Nephron (organoid): ENCODE measurements around the gene LMX1B.

Experiments
- H3K27ac Mint-ChIP-seq, 3 experiments: 2 replicates each; pipeline ENCODE4 v1.8.0; 2020; ENCODE audit warnings: mixed read lengths in 3 of 3, mild to moderate bottlenecking in 2 of 3, moderate library complexity in 1 of 3
- H3K27me3 Mint-ChIP-seq: 2 replicates; pipeline ENCODE4 v1.8.0; 2021; ENCODE audit warnings: low read depth, mild to moderate bottlenecking, moderate library complexity, mixed read lengths
- H3K36me3 Mint-ChIP-seq: 2 replicates; pipeline ENCODE4 v1.8.0; 2020; ENCODE audit warnings: low read depth, mixed read lengths
- H3K4me1 Mint-ChIP-seq: 2 replicates; pipeline ENCODE4 v1.8.0; 2020; ENCODE audit warnings: mixed read lengths
- H3K4me3 Mint-ChIP-seq, 3 experiments: 2 replicates each; pipeline ENCODE4 v1.8.0; 2020; ENCODE audit warnings: mild to moderate bottlenecking in 3 of 3, mixed read lengths in 3 of 3, moderate library complexity in 2 of 3
- H3K9me3 Mint-ChIP-seq: 2 replicates; pipeline ENCODE4 v1.8.0; 2020; ENCODE audit warnings: mixed read lengths
- TF ChIP-seq, protein P1 (sequence below), 3 experiments: fragments of 200-600 bp; sonication (generic); IDR thresholded peaks; one replicate each; pipeline ENCODE4 v1.5.0; 2021; ENCODE audit warnings: antibody characterized with exemption in 3 of 3; ENCODE audit not compliant: unreplicated experiment in 3 of 3

Gene LMX1B

DNA sequence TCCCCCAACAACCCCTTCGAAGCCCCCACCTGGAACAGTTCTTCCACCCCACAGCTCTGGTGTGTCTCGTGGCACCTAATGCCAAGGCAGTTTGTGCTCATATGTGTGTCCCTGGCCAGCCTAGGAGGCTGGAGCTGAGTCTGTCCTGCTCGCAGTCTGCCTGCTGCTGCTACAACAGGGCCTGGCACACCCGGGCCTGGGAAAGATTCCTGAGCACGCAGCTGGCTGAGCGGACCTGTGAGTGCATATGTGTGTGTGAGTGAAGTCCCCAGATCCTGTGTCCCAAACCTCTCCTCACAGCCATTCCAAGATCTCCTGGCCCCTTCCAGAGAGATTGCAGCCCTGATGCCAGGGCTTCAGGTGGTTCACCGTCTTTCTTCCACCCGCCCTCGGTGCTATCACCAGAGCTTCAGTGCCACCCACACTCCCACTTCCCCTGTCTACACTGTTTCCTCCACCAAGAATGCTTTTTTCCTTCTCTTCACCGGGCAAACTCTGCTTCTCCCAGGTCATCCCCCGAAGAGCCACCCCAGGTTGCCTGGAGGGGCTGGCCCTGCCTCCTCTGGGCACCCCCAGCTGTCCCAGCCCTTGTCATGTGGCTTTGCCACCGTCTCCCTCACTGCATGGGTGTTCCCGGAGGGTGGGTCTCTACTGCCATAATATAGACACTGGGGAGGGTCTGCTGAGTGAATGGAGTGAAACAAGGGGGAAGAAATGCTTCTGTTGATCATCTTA lies 28.4 kb downstream of the LMX1B start:
- Mint-ChIP-seq H3K27me3 (peaks cover 95% of the 10 kb centered on the region), H3K27ac (no peak overlapping the region), H3K4me1 (peaks cover 19% of the 10 kb centered on the region), H3K36me3 (no peaks in the 10 kb centered on the region), H3K4me3 (peak overlapping the region in 1 of 3 experiments; percentile 15), H3K9me3 (no peaks in the 10 kb centered on the region)
- TF ChIP-seq, protein P1, sequence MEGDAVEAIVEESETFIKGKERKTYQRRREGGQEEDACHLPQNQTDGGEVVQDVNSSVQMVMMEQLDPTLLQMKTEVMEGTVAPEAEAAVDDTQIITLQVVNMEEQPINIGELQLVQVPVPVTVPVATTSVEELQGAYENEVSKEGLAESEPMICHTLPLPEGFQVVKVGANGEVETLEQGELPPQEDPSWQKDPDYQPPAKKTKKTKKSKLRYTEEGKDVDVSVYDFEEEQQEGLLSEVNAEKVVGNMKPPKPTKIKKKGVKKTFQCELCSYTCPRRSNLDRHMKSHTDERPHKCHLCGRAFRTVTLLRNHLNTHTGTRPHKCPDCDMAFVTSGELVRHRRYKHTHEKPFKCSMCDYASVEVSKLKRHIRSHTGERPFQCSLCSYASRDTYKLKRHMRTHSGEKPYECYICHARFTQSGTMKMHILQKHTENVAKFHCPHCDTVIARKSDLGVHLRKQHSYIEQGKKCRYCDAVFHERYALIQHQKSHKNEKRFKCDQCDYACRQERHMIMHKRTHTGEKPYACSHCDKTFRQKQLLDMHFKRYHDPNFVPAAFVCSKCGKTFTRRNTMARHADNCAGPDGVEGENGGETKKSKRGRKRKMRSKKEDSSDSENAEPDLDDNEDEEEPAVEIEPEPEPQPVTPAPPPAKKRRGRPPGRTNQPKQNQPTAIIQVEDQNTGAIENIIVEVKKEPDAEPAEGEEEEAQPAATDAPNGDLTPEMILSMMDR (IDR thresholded peaks at IDR 0.05; ENCODE audit: unreplicated experiment in 3 of 3): no peak

DNA sequence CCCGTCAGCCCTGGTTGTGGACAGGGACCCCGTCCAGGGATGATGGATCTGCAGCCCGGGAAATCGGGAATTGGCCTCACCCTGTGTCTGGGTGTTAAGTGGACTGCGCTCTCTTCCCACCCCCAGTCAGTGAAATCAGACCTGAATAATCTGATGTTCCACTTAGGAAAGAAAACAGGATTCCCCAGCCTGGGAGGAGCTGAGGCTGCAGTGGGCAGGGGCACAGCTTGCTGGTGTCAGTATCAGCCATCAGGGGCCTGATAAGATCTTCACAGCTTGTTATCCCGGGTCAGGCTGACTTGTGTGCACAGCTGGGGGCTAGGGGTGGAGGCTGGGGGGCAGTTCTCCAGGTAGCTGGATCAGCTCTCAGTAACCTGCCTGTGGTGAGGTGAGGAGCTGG lies 29.1 kb downstream of the LMX1B start:
- peaks cover 97% of the 10 kb centered on the region for H3K27me3 Mint-ChIP-seq
- no peaks in the 10 kb centered on the region for H3K9me3 Mint-ChIP-seq
- H3K4me3 Mint-ChIP-seq: no peak overlapping the region
- no peaks in the 10 kb centered on the region for H3K36me3 Mint-ChIP-seq
- H3K4me1 Mint-ChIP-seq: peaks cover 24% of the 10 kb centered on the region
- no peak overlapping the region for H3K27ac Mint-ChIP-seq
- TF ChIP-seq, protein P1 (IDR thresholded peaks at IDR 0.05; ENCODE audit: unreplicated experiment in 3 of 3): no peak

DNA sequence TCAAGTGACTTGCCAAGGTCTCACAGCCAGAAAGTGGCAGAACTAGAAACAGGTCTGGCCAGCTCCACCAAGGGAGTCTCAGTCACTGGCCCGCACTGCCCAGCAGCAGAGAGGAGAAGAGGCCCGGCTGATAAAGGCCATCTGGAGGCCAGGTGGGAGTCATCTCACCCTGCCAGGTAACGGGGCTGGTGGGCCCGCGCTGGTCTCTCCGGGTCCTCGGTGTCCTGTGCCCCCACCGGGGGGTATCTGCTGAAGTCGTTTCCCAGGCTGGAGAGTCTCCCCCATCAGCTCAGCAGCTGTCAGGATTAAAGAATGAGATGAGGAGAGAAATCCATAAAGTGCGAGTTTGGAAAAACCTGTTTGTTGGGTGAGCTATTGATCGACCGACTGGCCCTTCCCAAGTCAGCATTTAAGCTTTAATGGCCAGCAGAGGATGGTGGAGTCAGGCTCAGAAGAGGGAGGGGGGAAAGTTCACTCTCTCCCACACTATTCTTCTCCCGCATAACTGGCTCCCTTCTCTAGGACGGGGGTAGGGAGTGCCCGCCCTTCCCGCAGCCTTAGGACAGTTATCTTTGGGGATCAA lies 30.3 kb downstream of the LMX1B start:
- no peak overlapping the region for H3K4me3 Mint-ChIP-seq
- TF ChIP-seq, protein P1 (IDR thresholded peaks at IDR 0.05; ENCODE audit: unreplicated experiment in 3 of 3): no peak
- peaks cover 23% of the 10 kb centered on the region for H3K4me1 Mint-ChIP-seq
- no peak overlapping the region for H3K27ac Mint-ChIP-seq
- no peaks in the 10 kb centered on the region for H3K9me3 Mint-ChIP-seq
- peaks cover 100% of the 10 kb centered on the region for H3K27me3 Mint-ChIP-seq
- H3K36me3 Mint-ChIP-seq: no peaks in the 10 kb centered on the region

- H3K4me1 Mint-ChIP-seq: peaks cover 35% of the 10 kb centered on the region
- TF ChIP-seq, protein P1 (IDR thresholded peaks at IDR 0.05; ENCODE audit: unreplicated experiment in 3 of 3): no peak
- peaks cover 100% of the 10 kb centered on the region for H3K27me3 Mint-ChIP-seq
- no peaks in the 10 kb centered on the region for H3K9me3 Mint-ChIP-seq
- peak overlapping the region in 1 of 3 experiments; percentile 3 for H3K27ac Mint-ChIP-seq
- H3K4me3 Mint-ChIP-seq: no peak overlapping the region
- no peaks in the 10 kb centered on the region for H3K36me3 Mint-ChIP-seq
These were observed 32.4 kb downstream of the LMX1B start for GRCh38 chr9:126646162-126646561.

DNA sequence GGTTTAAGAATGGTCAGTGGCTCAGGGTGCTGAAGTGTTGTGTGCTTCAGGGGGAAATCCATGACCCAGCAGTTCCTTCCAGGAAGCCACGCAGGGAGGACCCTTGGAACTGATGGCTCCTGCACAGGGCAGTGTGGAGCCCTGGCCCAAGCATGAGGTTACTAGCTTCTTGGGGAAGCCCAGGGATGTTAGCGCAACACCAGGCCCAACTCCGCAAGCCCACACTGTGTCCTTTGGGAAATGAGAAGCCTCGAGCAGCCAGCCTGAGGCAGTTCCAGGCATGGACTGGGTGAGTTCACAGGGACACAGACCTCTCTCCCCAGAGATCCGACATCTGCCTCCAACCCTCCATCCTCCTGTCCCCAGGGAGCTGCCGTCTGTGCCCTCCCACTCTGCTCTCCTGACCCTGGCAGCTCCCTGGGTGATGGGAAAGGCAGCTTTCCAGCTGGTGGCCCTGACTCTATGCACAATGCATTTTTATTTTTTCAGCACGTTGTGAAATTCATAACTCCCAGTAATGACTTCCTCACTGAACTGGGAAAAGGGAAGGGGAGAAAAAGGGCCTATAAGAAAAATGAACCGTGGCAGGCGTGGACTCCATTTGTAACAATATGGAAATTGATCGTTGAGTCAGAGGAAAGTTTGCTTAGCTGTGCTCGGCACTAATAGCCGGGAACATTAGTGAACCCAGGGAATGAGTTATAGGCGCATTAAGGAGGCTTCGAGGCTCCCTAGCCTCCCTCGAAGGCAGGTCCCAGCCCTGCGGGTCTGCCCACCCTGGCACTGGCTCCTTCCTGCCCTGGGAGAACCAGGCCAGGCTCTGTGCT lies 34.1 kb downstream of the LMX1B start:
- TF ChIP-seq, protein P1 (IDR thresholded peaks at IDR 0.05; ENCODE audit: unreplicated experiment in 3 of 3): no peak
- Mint-ChIP-seq H3K4me3 (no peak overlapping the region), H3K9me3 (no peaks in the 10 kb centered on the region), H3K4me1 (peaks cover 28% of the 10 kb centered on the region), H3K27ac (peak overlapping the region; percentile 41 to 89 (median 45)), H3K27me3 (peaks cover 91% of the 10 kb centered on the region), H3K36me3 (no peaks in the 10 kb centered on the region)
